ENCODE results near the gene CASKIN1. TPM values are rescaled to one million over a fixed set of nuclear protein-coding genes. Genes with fewer than 3 reads are reported as not detected.
A peak's percentile ranks its signal among the peaks of the same experiment; 100 is the strongest.

The CASKIN1 gene
- total RNA-seq, 1 experiment from 2014 or later: not detected

- DNase-seq (ENCODE audit: low read depth): no peak
Observed at GRCh38 chr16:2195322-2196161, 863 bp downstream of the CASKIN1 start.

- peak; percentile 33 for DNase-seq (ENCODE audit: low read depth)
Observed at GRCh38 chr16:2194852-2195321, 1.5 kb downstream of the CASKIN1 start.

- DNase-seq (ENCODE audit: low read depth): peak; percentile 57
Observed at GRCh38 chr16:2194166-2194834, 2.1 kb downstream of the CASKIN1 start.

DNA sequence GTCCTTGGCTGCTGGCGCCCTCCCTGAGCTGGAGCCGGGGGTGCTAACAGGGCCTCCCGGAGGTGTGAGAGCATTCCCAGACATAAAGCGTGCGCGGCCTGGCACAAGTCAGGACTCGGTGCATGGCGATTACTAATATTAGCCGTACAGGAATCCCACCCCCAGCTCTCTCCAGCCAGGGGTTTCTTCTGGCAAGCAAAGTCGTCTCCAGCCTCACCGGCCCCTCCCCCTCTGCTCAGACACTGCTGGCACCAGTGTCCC lies 5.0 kb downstream of the CASKIN1 start:
- DNase-seq (ENCODE audit: low read depth): no peak

DNA sequence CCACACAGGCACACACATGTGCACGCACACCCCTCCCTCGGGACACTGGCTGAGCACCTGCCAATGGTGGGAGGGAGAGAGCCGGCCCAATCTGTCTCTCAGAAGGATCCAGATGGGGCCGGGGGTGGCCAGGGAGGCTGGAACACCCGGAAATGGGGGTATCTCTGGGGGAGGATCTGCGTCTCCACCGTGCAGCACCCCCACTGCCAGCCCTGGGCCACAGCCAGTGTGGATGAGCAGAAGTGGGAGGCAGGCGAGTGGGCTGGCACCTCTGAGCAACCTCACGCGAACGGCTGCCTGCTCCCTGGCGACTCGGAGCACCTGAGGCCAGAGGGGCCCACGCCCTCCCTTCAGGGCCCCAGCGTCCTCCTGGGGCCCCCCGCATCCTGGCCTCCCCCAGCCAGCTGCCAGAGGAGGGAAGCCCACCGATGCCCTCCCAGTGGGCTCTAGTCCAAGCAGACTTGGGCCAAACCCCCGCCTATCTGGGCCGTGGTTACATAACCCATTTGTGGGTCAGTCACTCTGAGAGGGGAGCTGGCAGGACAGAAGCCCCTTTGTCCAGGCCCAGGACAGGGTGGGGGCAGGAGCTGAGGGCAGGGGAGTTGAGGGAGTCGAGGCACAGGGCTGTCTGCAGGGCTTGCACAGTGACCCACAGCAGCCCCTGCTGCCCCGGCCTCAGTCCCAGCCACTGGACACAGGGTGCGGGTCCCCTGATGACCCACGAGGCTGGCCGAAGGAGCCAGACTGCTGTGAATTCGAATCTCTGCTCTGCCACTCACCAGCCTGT lies 5.6 kb downstream of the CASKIN1 start:
- DNase-seq (ENCODE audit: low read depth): no peak

- no peak for DNase-seq (ENCODE audit: low read depth)
Observed at GRCh38 chr16:2190002-2190658, 6.3 kb downstream of the CASKIN1 start.

GRCh38 chr16:2189252-2189893 lies 7.0 kb downstream of the CASKIN1 start:
- DNase-seq (ENCODE audit: low read depth): no peak

GRCh38 chr16:2188395-2188794 lies 8.0 kb downstream of the CASKIN1 start:
- DNase-seq (ENCODE audit: low read depth): no peak

GRCh38 chr16:2187212-2187611 lies 9.2 kb downstream of the CASKIN1 start:
- no peak for DNase-seq (ENCODE audit: low read depth)

GRCh38 chr16:2186505-2186904 lies 9.9 kb downstream of the CASKIN1 start:
- no peak for DNase-seq (ENCODE audit: low read depth)

DNA sequence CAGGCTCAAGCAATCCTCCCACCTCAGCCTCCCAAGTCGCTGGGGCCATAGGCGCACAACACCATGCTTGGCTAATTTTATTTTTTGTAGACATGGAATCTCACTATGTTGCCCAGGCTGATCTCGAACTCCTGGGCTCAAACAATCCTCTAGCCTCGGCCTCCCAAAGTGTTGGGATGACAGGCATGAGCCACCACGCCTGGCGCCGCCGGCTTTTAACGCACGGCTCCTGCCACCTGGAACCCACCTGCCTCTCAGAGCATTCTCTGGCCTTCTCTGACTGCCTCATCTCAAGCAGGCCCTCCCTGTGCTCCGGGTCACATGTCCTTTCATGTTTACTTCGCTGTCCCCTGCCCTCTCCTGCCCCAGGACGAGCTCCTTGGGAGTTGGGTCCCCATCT lies 10.3 kb downstream of the CASKIN1 start:
- DNase-seq (ENCODE audit: low read depth): no peak

- DNase-seq (ENCODE audit: low read depth): no peak
Observed at GRCh38 chr16:2184962-2185361, 11.4 kb downstream of the CASKIN1 start.

DNA sequence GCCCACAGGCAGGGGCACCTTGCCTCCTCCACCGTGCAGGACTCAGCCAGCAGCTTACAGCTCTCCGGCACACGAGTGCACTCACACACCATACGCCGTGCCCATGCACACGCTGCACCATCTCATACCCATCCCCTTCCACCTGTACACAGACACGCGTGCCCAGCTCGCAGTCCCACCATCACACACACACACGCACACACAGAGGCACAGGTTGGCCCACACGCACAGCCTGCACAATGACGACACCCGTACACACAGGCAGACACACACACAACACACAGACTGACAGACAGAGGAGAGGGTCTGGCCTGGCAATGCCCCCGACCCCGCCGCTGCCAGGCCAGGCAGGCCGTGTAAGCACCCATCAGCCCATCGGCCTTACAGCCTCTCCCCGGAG lies 12.1 kb downstream of the CASKIN1 start:
- DNase-seq (ENCODE audit: low read depth): no peak

DNA sequence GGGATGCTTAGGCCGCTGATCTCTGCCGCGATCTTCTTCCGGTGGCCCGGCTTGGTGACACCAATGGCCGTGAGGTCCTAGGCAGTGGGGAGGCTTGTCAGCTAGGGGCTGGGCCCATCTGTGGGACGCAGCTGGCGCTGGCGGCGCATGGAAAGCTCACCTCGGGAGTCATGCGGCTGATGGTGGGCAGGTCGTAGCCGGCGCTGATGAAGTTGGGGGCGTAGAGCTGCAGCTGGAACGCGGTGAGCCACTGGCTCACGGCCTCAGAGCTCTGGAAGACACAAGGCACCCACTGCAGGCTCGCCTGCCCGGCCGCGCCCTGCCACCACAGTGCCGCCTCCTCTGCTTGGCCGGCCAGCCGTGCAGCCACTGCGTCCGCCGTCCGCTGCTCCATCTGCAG lies 12.7 kb downstream of the CASKIN1 start:
- no peak for DNase-seq (ENCODE audit: low read depth)

DNA sequence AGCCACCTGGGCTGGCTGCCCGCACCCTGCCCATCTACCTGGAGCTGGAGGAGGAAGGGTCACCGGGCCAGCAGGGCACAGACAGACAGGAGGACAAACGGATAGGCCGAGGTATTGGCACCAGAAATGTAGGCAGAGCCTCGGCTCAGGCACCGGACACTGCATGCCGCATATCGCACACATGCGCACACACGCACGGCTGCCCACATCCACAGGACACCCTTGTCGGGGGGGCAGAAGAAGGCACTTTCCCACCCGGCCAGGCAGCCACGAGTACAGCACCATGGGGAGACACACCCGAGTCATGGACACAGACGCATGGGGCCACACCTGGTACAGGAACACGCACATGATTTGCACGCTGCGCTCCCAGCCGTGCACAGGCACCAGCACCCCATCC lies 14.5 kb downstream of the CASKIN1 start:
- DNase-seq (ENCODE audit: low read depth): no peak

- no peak for DNase-seq (ENCODE audit: low read depth)
Observed at GRCh38 chr16:2180962-2181923, 15.2 kb downstream of the CASKIN1 start.

GRCh38 chr16:2180461-2180860 lies 15.9 kb downstream of the CASKIN1 start:
- DNase-seq (ENCODE audit: low read depth): no peak

- no peak for DNase-seq (ENCODE audit: low read depth)
Observed at GRCh38 chr16:2179576-2179975, 16.8 kb downstream of the CASKIN1 start.

DNA sequence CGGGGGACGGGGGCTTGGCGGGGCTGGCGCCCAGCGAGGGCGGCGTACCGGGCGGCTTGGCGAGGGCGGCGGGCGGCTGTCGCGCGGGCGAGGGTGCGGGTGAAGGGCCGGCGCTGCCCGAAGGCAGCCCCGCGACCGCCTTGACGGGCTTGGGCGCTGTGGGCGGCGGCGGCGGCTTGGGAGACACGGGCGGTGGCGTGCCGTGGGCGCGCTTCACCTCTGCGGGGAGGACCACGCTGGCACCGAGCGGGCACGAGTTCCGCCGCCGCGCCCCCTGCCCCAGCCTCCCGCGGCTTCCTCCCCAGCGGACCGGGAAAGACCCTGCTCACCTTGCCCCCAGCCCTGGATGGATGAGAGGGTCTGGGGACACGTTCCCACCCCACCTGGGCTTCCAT lies 17.3 kb downstream of the CASKIN1 start:
- no peak for DNase-seq (ENCODE audit: low read depth)

GRCh38 chr16:2178321-2179106 lies 17.9 kb downstream of the CASKIN1 start:
- DNase-seq (ENCODE audit: low read depth): no peak
